ENCODE results near the gene TMEM126A.

- TF ChIP-seq, protein P1, sequence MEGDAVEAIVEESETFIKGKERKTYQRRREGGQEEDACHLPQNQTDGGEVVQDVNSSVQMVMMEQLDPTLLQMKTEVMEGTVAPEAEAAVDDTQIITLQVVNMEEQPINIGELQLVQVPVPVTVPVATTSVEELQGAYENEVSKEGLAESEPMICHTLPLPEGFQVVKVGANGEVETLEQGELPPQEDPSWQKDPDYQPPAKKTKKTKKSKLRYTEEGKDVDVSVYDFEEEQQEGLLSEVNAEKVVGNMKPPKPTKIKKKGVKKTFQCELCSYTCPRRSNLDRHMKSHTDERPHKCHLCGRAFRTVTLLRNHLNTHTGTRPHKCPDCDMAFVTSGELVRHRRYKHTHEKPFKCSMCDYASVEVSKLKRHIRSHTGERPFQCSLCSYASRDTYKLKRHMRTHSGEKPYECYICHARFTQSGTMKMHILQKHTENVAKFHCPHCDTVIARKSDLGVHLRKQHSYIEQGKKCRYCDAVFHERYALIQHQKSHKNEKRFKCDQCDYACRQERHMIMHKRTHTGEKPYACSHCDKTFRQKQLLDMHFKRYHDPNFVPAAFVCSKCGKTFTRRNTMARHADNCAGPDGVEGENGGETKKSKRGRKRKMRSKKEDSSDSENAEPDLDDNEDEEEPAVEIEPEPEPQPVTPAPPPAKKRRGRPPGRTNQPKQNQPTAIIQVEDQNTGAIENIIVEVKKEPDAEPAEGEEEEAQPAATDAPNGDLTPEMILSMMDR (conservative IDR thresholded peaks at IDR 0.05 in 1 of 2, IDR thresholded peaks at IDR 0.05 in 1 of 2; ENCODE audit: extremely low read depth in 1 of 2, insufficient read depth in 1 of 2, low read depth in 1 of 2, low read length in 2 of 2): no peak
- no peak for TF ChIP-seq EZH2 (IDR thresholded peaks at IDR 0.05; ENCODE audit: borderline replicate concordance, low read length)
Measured at GRCh38 chr11:85652786-85653447, 5.2 kb downstream of the TMEM126A start.

Data from mammary epithelial cell (primary cell).